HEK293 (cell line): ENCODE results near the gene HK2.

Experiments
- CTCF ChIA-PET: fragments of 350-600 bp; formaldehyde crosslinking; extraction: SDS; loops from one replicate; lab custom pipeline; 2021; ENCODE audit warnings: antibody characterized with exemption; lab: Yijun Ruan, JAX
- POLR2A ChIA-PET: fragments of 300-600 bp; formaldehyde crosslinking; extraction: SDS; loops from one replicate; lab custom pipeline; 2020; ENCODE audit warnings: antibody characterized with exemption, inconsistent platforms; lab: Yijun Ruan, JAX
- H3K27ac ChIP-seq: fragments of 200-500 bp; sonication (Bioruptor generic); 2 replicates; pipeline ENCODE4 v1.5.1; 2014; ENCODE audit warnings: low read depth, low read length, control low read depth, inconsistent platforms; ENCODE audit errors: extremely low read depth
- H3K36me3 ChIP-seq, 2 experiments: fragments of 200-500 bp in 1 of 2; sonication (Bioruptor generic) in 1 of 2; 1 replicate in 1 of 2; 2 replicates in 1 of 2; pipeline ENCODE4 v1.5.1; 2014 to 2017; ENCODE audit warnings: inconsistent platforms in 2 of 2, low read length in 2 of 2; ENCODE audit not compliant: control insufficient read depth in 2 of 2, insufficient read depth in 1 of 2
- H3K4me1 ChIP-seq: fragments of 200-500 bp; sonication (Bioruptor generic); 2 replicates; pipeline ENCODE4 v1.5.1; 2014; ENCODE audit warnings: mild to moderate bottlenecking, low read length, inconsistent platforms; ENCODE audit not compliant: control insufficient read depth, insufficient read depth
- H3K4me3 ChIP-seq: 2 replicates; pipeline ENCODE4 v1.5.1; 2011; ENCODE audit warnings: low read depth, mild to moderate bottlenecking, control low read depth, low read length, moderate library complexity
- H3K9me3 ChIP-seq: fragments of 200-500 bp; sonication (Bioruptor generic); 2 replicates; pipeline ENCODE4 v1.5.1; 2014; ENCODE audit warnings: low read depth, low read length, inconsistent platforms; ENCODE audit not compliant: control insufficient read depth, insufficient read depth
- HOXD13 ChIP-seq: sonication (generic); formaldehyde crosslinking; IDR thresholded peaks from 2 replicates; pipeline ENCODE4 v1.8.0; 2022; ENCODE audit warnings: missing genetic modification reagents, borderline replicate concordance
- KLF10 ChIP-seq: fragments of 450-650 bp; IDR thresholded peaks from 2 replicates; pipeline ENCODE4 v1.5.1; 2018; ENCODE audit warnings: missing biosample characterization, mild to moderate bottlenecking, missing genetic modification characterization
- RBAK ChIP-seq: fragments of 450-650 bp; formaldehyde crosslinking; IDR thresholded peaks from 2 replicates; pipeline ENCODE4 v1.5.1; 2016; ENCODE audit warnings: missing biosample characterization, missing genetic modification characterization
- TCF7L2 ChIP-seq: IDR thresholded peaks from 2 replicates; pipeline ENCODE4 v1.6.1; 2011; ENCODE audit warnings: low read depth, mild to moderate bottlenecking, inconsistent platforms, low read length, moderate library complexity, borderline replicate concordance
- YY2 ChIP-seq: fragments of 450-650 bp; formaldehyde crosslinking; IDR thresholded peaks from 2 replicates; pipeline ENCODE4 v1.5.1; 2016; ENCODE audit warnings: missing biosample characterization, missing genetic modification characterization
- ZBTB7A ChIP-seq: fragments of 450-650 bp; formaldehyde crosslinking; IDR thresholded peaks from 2 replicates; pipeline ENCODE4 v1.5.1; 2016; ENCODE audit warnings: low read depth, missing biosample characterization, missing genetic modification characterization
- ZNF138 ChIP-seq: fragments of 450-650 bp; formaldehyde crosslinking; IDR thresholded peaks from 2 replicates; pipeline ENCODE4 v1.5.1; 2016; ENCODE audit warnings: missing biosample characterization, missing genetic modification characterization, borderline replicate concordance
- ZNF16 ChIP-seq: fragments of 450-650 bp; formaldehyde crosslinking; IDR thresholded peaks from 2 replicates; pipeline ENCODE4 v1.5.1; 2016; ENCODE audit warnings: low read depth, missing biosample characterization, missing genetic modification characterization
- ZNF175 ChIP-seq: fragments of 450-650 bp; formaldehyde crosslinking; IDR thresholded peaks from 2 replicates; pipeline ENCODE4 v1.5.1; 2016; ENCODE audit warnings: missing biosample characterization, missing genetic modification characterization
- ZNF202 ChIP-seq: fragments of 450-650 bp; formaldehyde crosslinking; IDR thresholded peaks from 2 replicates; pipeline ENCODE4 v1.5.1; 2016; ENCODE audit warnings: missing biosample characterization, missing genetic modification characterization, borderline replicate concordance
- ZNF23 ChIP-seq: fragments of 450-650 bp; formaldehyde crosslinking; IDR thresholded peaks from 2 replicates; pipeline ENCODE4 v1.5.1; 2016; ENCODE audit warnings: missing biosample characterization, missing genetic modification characterization, borderline replicate concordance
- ZNF391 ChIP-seq: fragments of 450-650 bp; formaldehyde crosslinking; IDR thresholded peaks from 2 replicates; pipeline ENCODE4 v1.5.1; 2016; ENCODE audit warnings: low read depth, missing biosample characterization, missing genetic modification characterization, borderline replicate concordance
- ZNF394 ChIP-seq: fragments of 450-650 bp; formaldehyde crosslinking; IDR thresholded peaks from 2 replicates; pipeline ENCODE4 v1.5.1; 2016; ENCODE audit warnings: missing biosample characterization, missing genetic modification characterization, mild to moderate bottlenecking, moderate library complexity, borderline replicate concordance
- ZNF404 ChIP-seq: fragments of 450-650 bp; formaldehyde crosslinking; IDR thresholded peaks from 2 replicates; pipeline ENCODE4 v1.5.1; 2017; ENCODE audit warnings: missing biosample characterization, missing genetic modification characterization
- ZNF416 ChIP-seq: fragments of 450-650 bp; formaldehyde crosslinking; IDR thresholded peaks from 2 replicates; pipeline ENCODE4 v1.5.1; 2016; ENCODE audit warnings: missing biosample characterization, missing genetic modification characterization
- ZNF48 ChIP-seq: fragments of 450-650 bp; formaldehyde crosslinking; IDR thresholded peaks from 2 replicates; pipeline ENCODE4 v1.5.1; 2016; ENCODE audit warnings: missing biosample characterization, missing genetic modification characterization
- ZNF529 ChIP-seq: fragments of 450-650 bp; formaldehyde crosslinking; IDR thresholded peaks from 2 replicates; pipeline ENCODE4 v1.5.1; 2017; ENCODE audit warnings: missing genetic modification characterization, missing biosample characterization; ENCODE audit not compliant: insufficient replicate concordance
- ZNF530 ChIP-seq: fragments of 450-650 bp; formaldehyde crosslinking; IDR thresholded peaks from 2 replicates; pipeline ENCODE4 v1.5.1; 2016; ENCODE audit warnings: low read depth, missing biosample characterization, missing genetic modification characterization
- ZNF600 ChIP-seq: fragments of 450-650 bp; formaldehyde crosslinking; IDR thresholded peaks from 2 replicates; pipeline ENCODE4 v1.5.1; 2016; ENCODE audit warnings: missing biosample characterization, missing genetic modification characterization
- ZNF626 ChIP-seq: fragments of 450-650 bp; sonication (Bioruptor Pico); formaldehyde crosslinking; IDR thresholded peaks from 2 replicates; pipeline ENCODE4 v1.5.1; 2018; ENCODE audit warnings: missing biosample characterization, missing genetic modification characterization, inconsistent platforms
- ZNF701 ChIP-seq: fragments of 450-650 bp; formaldehyde crosslinking; IDR thresholded peaks from 2 replicates; pipeline ENCODE4 v1.5.1; 2016; ENCODE audit warnings: missing biosample characterization, missing genetic modification characterization
- ZNF792 ChIP-seq: fragments of 450-650 bp; formaldehyde crosslinking; IDR thresholded peaks from 2 replicates; pipeline ENCODE4 v1.5.1; 2016; ENCODE audit warnings: missing biosample characterization, missing genetic modification characterization
- TF ChIP-seq, protein P1 (sequence below): fragments of 450-650 bp; formaldehyde crosslinking; IDR thresholded peaks from 2 replicates; pipeline ENCODE4 v1.5.1; 2017; ENCODE audit warnings: missing biosample characterization, missing genetic modification characterization
- TF ChIP-seq, protein P2 (sequence below): fragments of 450-650 bp; formaldehyde crosslinking; conservative IDR thresholded peaks from 2 replicates; pipeline ENCODE4 v1.5.1; 2016; ENCODE audit warnings: low read depth, missing biosample characterization, missing genetic modification characterization

Gene HK2

DNA sequence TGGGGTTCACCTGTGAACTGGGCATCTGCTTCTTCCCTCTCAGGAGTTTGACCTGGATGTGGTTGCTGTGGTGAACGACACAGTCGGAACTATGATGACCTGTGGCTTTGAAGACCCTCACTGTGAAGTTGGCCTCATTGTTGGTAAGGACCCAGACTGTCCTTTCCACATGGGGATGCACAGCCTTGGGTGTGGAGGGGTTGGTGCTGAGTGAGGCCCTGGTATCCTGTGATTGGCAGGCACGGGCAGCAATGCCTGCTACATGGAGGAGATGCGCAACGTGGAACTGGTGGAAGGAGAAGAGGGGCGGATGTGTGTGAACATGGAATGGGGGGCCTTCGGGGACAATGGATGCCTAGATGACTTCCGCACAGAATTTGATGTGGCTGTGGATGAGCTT lies 52.3 kb downstream of the HK2 start:
- Histone ChIP-seq H3K27ac (no peak overlapping the region), H3K9me3 (no peaks in the 10 kb centered on the region), H3K4me3 (no peak overlapping the region), H3K4me1 (no peaks in the 10 kb centered on the region), H3K36me3 (peaks cover 7 to 83% of the 10 kb centered on the region in 2 experiments)
- POLR2A ChIA-PET, result no interaction called here
- CTCF ChIA-PET, result interaction anchor here (1.1 kb wide), 1 partner anchor 195 kb away, joined by 3 read pairs; no protein-coding TSS in a partner anchor
- no peak for TF ChIP-seq ZNF202
- no peak for TF ChIP-seq ZBTB7A (tag by site-specific recombination)
- TF ChIP-seq, protein P1, sequence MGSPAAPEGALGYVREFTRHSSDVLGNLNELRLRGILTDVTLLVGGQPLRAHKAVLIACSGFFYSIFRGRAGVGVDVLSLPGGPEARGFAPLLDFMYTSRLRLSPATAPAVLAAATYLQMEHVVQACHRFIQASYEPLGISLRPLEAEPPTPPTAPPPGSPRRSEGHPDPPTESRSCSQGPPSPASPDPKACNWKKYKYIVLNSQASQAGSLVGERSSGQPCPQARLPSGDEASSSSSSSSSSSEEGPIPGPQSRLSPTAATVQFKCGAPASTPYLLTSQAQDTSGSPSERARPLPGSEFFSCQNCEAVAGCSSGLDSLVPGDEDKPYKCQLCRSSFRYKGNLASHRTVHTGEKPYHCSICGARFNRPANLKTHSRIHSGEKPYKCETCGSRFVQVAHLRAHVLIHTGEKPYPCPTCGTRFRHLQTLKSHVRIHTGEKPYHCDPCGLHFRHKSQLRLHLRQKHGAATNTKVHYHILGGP (tag by site-specific recombination), result no peak
- TF ChIP-seq ZNF529, result no peak
- no peak for TF ChIP-seq RBAK (tag by site-specific recombination)

DNA sequence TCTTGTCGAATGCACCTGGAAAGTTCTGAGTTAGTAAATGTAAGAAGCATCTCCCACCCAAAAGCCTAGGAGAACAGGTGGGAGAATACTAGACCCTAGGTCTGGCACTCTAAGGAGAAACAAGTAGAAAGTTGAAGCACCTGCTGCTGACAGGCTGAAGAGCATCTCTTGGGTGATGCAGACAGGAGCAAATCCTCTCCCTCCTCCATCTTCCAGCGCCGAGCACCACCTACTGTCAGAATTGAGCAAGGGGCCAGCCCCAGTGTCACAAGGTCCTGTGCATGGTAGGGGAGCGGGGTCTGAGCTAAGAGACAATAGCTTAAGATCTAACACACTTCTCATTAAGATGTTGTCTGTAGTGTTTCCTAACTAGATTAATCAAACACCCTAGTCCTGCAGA lies 52.9 kb downstream of the HK2 start:
- Histone ChIP-seq H3K27ac (no peak overlapping the region), H3K9me3 (no peaks in the 10 kb centered on the region), H3K4me1 (no peaks in the 10 kb centered on the region), H3K4me3 (no peak overlapping the region), H3K36me3 (peaks cover 7 to 78% of the 10 kb centered on the region in 2 experiments)
- ChIA-PET CTCF (interaction anchor here (0.5 to 0.6 kb wide), 2 partner anchors 68 to 167 kb away, joined by 3 to 4 read pairs; no protein-coding TSS in a partner anchor), POLR2A (no interaction called here)
- TF ChIP-seq ZNF792 (tag by site-specific recombination), result no peak
- no peak for TF ChIP-seq ZNF404 (tag by site-specific recombination)
- no peak for TF ChIP-seq ZNF416 (tag by site-specific recombination)
- TF ChIP-seq ZNF175, result no peak
- no peak for TF ChIP-seq ZNF530 (tag by site-specific recombination)
- TF ChIP-seq ZNF16, result no peak
- TF ChIP-seq ZNF138 (tag by site-specific recombination), result no peak
- no peak for TF ChIP-seq ZNF48 (tag by site-specific recombination)
- TF ChIP-seq HOXD13 (CRISPR knock-in tag), result no peak
- TF ChIP-seq ZNF600 (tag by site-specific recombination), result no peak
- no peak for TF ChIP-seq ZNF701 (tag by site-specific recombination)
- TF ChIP-seq ZNF391, result no peak
- no peak for TF ChIP-seq ZNF626
- TF ChIP-seq YY2 (tag by site-specific recombination), result no peak
- TF ChIP-seq, protein P2, sequence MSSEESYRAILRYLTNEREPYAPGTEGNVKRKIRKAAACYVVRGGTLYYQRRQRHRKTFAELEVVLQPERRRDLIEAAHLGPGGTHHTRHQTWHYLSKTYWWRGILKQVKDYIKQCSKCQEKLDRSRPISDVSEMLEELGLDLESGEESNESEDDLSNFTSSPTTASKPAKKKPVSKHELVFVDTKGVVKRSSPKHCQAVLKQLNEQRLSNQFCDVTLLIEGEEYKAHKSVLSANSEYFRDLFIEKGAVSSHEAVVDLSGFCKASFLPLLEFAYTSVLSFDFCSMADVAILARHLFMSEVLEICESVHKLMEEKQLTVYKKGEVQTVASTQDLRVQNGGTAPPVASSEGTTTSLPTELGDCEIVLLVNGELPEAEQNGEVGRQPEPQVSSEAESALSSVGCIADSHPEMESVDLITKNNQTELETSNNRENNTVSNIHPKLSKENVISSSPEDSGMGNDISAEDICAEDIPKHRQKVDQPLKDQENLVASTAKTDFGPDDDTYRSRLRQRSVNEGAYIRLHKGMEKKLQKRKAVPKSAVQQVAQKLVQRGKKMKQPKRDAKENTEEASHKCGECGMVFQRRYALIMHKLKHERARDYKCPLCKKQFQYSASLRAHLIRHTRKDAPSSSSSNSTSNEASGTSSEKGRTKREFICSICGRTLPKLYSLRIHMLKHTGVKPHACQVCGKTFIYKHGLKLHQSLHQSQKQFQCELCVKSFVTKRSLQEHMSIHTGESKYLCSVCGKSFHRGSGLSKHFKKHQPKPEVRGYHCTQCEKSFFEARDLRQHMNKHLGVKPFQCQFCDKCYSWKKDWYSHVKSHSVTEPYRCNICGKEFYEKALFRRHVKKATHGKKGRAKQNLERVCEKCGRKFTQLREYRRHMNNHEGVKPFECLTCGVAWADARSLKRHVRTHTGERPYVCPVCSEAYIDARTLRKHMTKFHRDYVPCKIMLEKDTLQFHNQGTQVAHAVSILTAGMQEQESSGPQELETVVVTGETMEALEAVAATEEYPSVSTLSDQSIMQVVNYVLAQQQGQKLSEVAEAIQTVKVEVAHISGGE (tag by site-specific recombination), result no peak
- TF ChIP-seq ZNF394 (tag by site-specific recombination), result no peak
- no peak for TF ChIP-seq TCF7L2
- TF ChIP-seq ZNF23 (tag by site-specific recombination), result no peak
- no peak for TF ChIP-seq KLF10
